CD4-positive, alpha-beta memory T cell (primary cell): Measurements from ENCODE around the gene FAAP20. TPM values are rescaled to one million over a fixed set of nuclear protein-coding genes. Genes with fewer than 3 reads are reported as not detected.

Experiments used
- CTCF ChIA-PET: fragments of 350-600 bp; sonication (Branson Sonifier 250); formaldehyde crosslinking; loops from one replicate; lab custom pipeline; 2021; ENCODE audit warnings: inconsistent platforms; ENCODE audit not compliant: partially characterized antibody; lab: Charles Lee
- POLR2A ChIA-PET: fragments of 350-600 bp; sonication (Branson Sonifier 250); formaldehyde crosslinking; loops from one replicate; lab custom pipeline; 2021; ENCODE audit not compliant: partially characterized antibody; lab: Charles Lee
- DNase-seq, 5 donors: peaks; one replicate each; pipeline versions ENCODE4 v3.0.0 to v3.0.0-alpha.2; 2020 to 2022; ENCODE audit warnings: mixed read lengths in 1 of 5
- H3K27ac ChIP-seq: one replicate; pipeline ENCODE4 v1.7.0; 2013; ENCODE audit warnings: low read depth, low read length
- H3K27me3 ChIP-seq: 2 replicates; pipeline ENCODE4 v1.7.0; 2013; ENCODE audit warnings: mild to moderate bottlenecking, low read length, moderate library complexity; ENCODE audit not compliant: insufficient read depth
- H3K36me3 ChIP-seq: 2 replicates; pipeline ENCODE4 v1.7.0; 2013; ENCODE audit warnings: mild to moderate bottlenecking, low read length, moderate library complexity; ENCODE audit not compliant: insufficient read depth
- H3K4me1 ChIP-seq: 2 replicates; pipeline ENCODE4 v1.7.0; 2013; ENCODE audit warnings: mild to moderate bottlenecking, low read length, moderate library complexity; ENCODE audit not compliant: insufficient read depth
- H3K4me3 ChIP-seq, 2 donors: one replicate each; pipeline ENCODE4 v1.7.0; 2013; ENCODE audit warnings: low read length in 2 of 2, mild to moderate bottlenecking in 1 of 2
- H3K9me3 ChIP-seq, 2 donors: one replicate each; pipeline ENCODE4 v1.7.0; 2013; ENCODE audit warnings: low read length in 2 of 2, control low read depth in 1 of 2; ENCODE audit not compliant: control insufficient read depth in 1 of 2
- H3K27ac Mint-ChIP-seq, 7 donors: one replicate each; pipeline ENCODE4 v1.8.0; 2020 to 2021; ENCODE audit warnings: mixed read lengths in 7 of 7, mild to moderate bottlenecking in 6 of 7, inconsistent platforms in 3 of 7, moderate library complexity in 3 of 7
- H3K27me3 Mint-ChIP-seq, 2 donors: one replicate each; pipeline ENCODE4 v1.8.0; 2020 to 2021; ENCODE audit warnings: mixed read lengths in 2 of 2
- H3K36me3 Mint-ChIP-seq, 2 donors: one replicate each; pipeline ENCODE4 v1.8.0; 2020 to 2021; ENCODE audit warnings: mixed read lengths in 2 of 2, inconsistent platforms in 1 of 2, mild to moderate bottlenecking in 1 of 2
- H3K4me1 Mint-ChIP-seq, 4 donors: one replicate each; pipeline ENCODE4 v1.8.0; 2020 to 2021; ENCODE audit warnings: mixed read lengths in 4 of 4, mild to moderate bottlenecking in 1 of 4
- H3K4me3 Mint-ChIP-seq, 8 donors: one replicate each; pipeline ENCODE4 v1.8.0; 2020 to 2021; ENCODE audit warnings: mixed read lengths in 8 of 8, mild to moderate bottlenecking in 7 of 8, moderate library complexity in 6 of 8, inconsistent platforms in 3 of 8
- H3K9me3 Mint-ChIP-seq, 8 donors: one replicate each; pipeline ENCODE4 v1.8.0; 2020 to 2021; ENCODE audit warnings: mixed read lengths in 8 of 8, mild to moderate bottlenecking in 5 of 8, inconsistent platforms in 3 of 8, moderate library complexity in 1 of 8
- intact Hi-C: fragments of 100-400 bp; cut with micrococcal nuclease; formaldehyde crosslinking; loops from one replicate; pipeline ENCODE4 v1.15.1; 2023
- polyA plus RNA-seq, 2 donors: library from polyadenylated mRNA; unstranded; fragments of 300-500 nt; fragmentation: Illumina TruSeq; gene quantifications; one replicate each; pipeline ENCODE4 v1.2.3, GENCODE V29; 2021
- total RNA-seq, 2 experiments: library from RNA; stranded (reverse); gene quantifications; one replicate each; pipeline ENCODE4 v1.2.3, GENCODE V29; 2021

The FAAP20 gene
- total and polyA plus RNA-seq, 4 experiments from 2014 or later: 38.4 to 58.9 (median 47.5) TPM

DNA sequence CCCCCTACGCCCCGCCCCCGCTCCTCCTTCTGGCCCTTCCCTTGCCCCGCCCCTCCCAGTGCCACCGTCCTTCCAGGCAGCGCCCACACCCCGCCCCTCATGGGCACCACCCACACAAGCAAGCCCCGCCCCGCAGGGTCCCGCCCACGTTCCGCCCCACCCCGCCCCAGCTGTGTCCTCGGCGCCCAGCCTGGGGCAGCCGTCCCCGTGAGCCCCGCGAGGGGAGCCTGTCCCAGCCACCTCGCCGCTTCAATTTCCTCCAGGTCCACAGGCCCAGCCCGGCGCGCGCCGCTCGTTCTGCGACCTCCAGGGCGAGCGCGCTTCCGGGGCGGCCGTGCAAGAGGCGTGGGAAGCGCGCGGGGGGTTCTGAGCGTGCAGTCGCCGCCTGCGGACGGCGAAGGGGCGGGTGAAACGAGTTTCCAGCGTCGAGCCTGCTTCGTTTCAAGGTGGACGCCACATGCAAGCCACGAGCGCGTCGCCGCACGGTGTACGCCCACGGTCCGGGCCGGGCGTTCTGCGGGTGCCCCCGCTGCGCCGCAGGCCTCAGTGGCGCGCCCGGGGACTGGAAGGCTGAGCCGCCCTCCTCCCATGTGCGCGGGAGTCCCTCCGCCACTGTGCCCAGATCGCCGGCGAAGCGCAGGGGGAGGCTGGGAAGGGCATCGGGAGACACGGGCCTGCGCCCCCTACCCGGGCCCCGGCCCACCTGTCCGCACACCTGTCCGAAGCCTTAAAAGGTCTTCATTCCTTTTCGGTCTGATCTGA lies 10.8 kb upstream of the FAAP20 start:
- H3K27ac Mint-ChIP-seq: peak overlapping the region in 3 of 7 donors; percentile 35 to 79 (median 62)
- POLR2A ChIA-PET: interaction anchor here (0.9 to 6.7 kb wide), 8 partner anchors 10 to 380 kb away, joined by 3 to 50 read pairs (median 6); partner anchors contain the start of genes FAAP20, MORN1, RER1 and SKI
- Histone ChIP-seq H3K9me3 (no peaks in the 10 kb centered on the region), H3K27me3 (no peaks in the 10 kb centered on the region), H3K36me3 (no peaks in the 10 kb centered on the region), H3K4me1 (peaks cover 26% of the 10 kb centered on the region), H3K27ac (peak overlapping the region; percentile 38), H3K4me3 (peak overlapping the region; percentile 6 to 47)
- intact Hi-C loops: loop anchor here (1.0 to 2.0 kb wide), 7 partner anchors 10 to 341 kb away; partner anchors contain the start of genes MORN1, RER1 and TMEM52
- DNase-seq: peak; percentile 90 to 95 (median 91)
- no peaks in the 10 kb centered on the region for H3K27me3 Mint-ChIP-seq
- H3K9me3 Mint-ChIP-seq: no peaks in the 10 kb centered on the region
- CTCF ChIA-PET: interaction anchor here (1.3 to 2.2 kb wide), 2 partner anchors 10 to 176 kb away, joined by 3 to 7 read pairs; partner anchors contain the start of gene FAAP20
- no peaks in the 10 kb centered on the region for H3K36me3 Mint-ChIP-seq
- peak overlapping the region; percentile 48 to 71 (median 68) for H3K4me3 Mint-ChIP-seq
- H3K4me1 Mint-ChIP-seq: peaks cover 0 to 15% (median 3%) of the 10 kb centered on the region in 4 donors

DNA sequence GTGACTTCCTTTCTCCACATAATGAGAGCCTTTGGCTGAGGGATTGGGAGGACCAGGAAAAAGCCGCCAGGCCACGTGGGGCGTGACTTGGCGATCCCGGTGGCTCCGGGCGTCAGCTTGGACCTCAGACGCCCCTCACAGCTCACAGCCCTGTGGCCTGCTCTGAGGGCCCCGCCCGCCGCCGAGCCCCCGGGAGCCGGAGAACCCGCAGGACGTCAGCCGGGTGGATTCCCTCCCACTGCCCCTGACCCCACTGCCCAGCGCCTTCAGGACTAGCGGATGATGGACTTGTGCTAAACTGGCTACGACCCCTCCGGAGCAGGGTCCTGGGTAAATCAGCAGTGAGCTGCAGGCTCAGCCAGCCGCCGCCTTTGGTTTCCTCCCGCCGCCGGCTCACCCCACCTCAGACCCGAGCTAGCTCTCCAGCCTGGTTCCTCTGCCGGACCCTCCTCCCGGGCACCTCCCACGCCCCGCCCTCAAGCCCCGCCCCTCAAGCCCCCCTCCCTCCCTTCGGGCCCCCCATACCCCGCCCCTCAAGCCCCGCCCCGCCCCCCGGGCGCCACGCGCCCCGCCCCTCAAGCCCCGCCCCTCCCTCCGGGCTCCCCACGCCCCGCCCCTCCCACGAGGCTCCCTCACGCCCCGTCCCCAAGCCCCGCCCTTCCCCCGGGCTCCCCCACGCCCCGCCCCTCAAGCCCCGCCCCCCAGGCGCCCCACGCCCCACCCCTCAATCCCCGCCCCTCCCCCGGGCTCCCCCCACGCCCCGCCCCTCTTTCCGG lies 10.0 kb upstream of the FAAP20 start:
- peaks cover 4 to 21% (median 4%) of the 10 kb centered on the region in 4 donors for H3K4me1 Mint-ChIP-seq
- CTCF ChIA-PET: interaction anchor here (2.2 kb wide), 1 partner anchor 10 kb away, joined by 7 read pairs; the partner anchor contains the start of gene FAAP20
- H3K27me3 Mint-ChIP-seq: no peaks in the 10 kb centered on the region
- peak overlapping the region in 2 of 7 donors; percentile 2 to 79 for H3K27ac Mint-ChIP-seq
- Histone ChIP-seq H3K9me3 (no peaks in the 10 kb centered on the region), H3K36me3 (no peaks in the 10 kb centered on the region), H3K27me3 (no peaks in the 10 kb centered on the region), H3K4me1 (peaks cover 33% of the 10 kb centered on the region), H3K27ac (peak overlapping the region; percentile 41), H3K4me3 (no peak overlapping the region)
- no peak for DNase-seq
- no peaks in the 10 kb centered on the region for H3K9me3 Mint-ChIP-seq
- H3K36me3 Mint-ChIP-seq: no peaks in the 10 kb centered on the region
- POLR2A ChIA-PET: interaction anchor here (0.9 to 6.7 kb wide), 8 partner anchors 10 to 381 kb away, joined by 3 to 50 read pairs (median 6); partner anchors contain the start of genes FAAP20, MORN1, RER1 and SKI
- peak overlapping the region in 2 of 8 donors; percentile 39 to 70 for H3K4me3 Mint-ChIP-seq
- intact Hi-C loops: loop anchor here (1.0 to 2.0 kb wide), 7 partner anchors 9 to 342 kb away; partner anchors contain the start of genes MORN1, RER1 and TMEM52

GRCh38 chr1:2203671-2204414 lies 9.3 kb upstream of the FAAP20 start:
- H3K27ac ChIP-seq: peak overlapping the region; percentile 41
- no peaks in the 10 kb centered on the region for H3K9me3 ChIP-seq
- intact Hi-C loops: loop anchor here (2.0 kb wide), 4 partner anchors 27 to 343 kb away; no protein-coding TSS in a partner anchor
- Mint-ChIP-seq H3K36me3 (no peaks in the 10 kb centered on the region), H3K4me3 (no peak overlapping the region), H3K27ac (peak overlapping the region in 2 of 7 donors; percentile 2 to 68), H3K4me1 (peaks cover 10 to 29% (median 11%) of the 10 kb centered on the region in 4 donors), H3K27me3 (no peaks in the 10 kb centered on the region), H3K9me3 (no peaks in the 10 kb centered on the region)
- ChIA-PET CTCF (interaction anchor here (2.2 to 2.4 kb wide), 2 partner anchors 9 to 177 kb away, joined by 7 to 9 read pairs; partner anchors contain the start of gene FAAP20), POLR2A (interaction anchor here (0.8 to 6.7 kb wide), 6 partner anchors 24 to 382 kb away, joined by 3 to 50 read pairs (median 4); partner anchors contain the start of genes PRXL2B and SKI)
- H3K4me3 ChIP-seq: no peak overlapping the region
- no peaks in the 10 kb centered on the region for H3K36me3 ChIP-seq
- no peaks in the 10 kb centered on the region for H3K27me3 ChIP-seq
- peaks cover 41% of the 10 kb centered on the region for H3K4me1 ChIP-seq
- no peak for DNase-seq

GRCh38 chr1:2202843-2203601 lies 8.4 kb upstream of the FAAP20 start:
- Mint-ChIP-seq H3K9me3 (no peaks in the 10 kb centered on the region), H3K27me3 (no peaks in the 10 kb centered on the region), H3K27ac (peak overlapping the region in 3 of 7 donors; percentile 10 to 68 (median 30)), H3K4me1 (peaks cover 10 to 37% (median 16%) of the 10 kb centered on the region in 4 donors), H3K4me3 (no peak overlapping the region), H3K36me3 (no peaks in the 10 kb centered on the region)
- no peak for DNase-seq
- Histone ChIP-seq H3K27me3 (no peaks in the 10 kb centered on the region), H3K36me3 (no peaks in the 10 kb centered on the region), H3K27ac (no peak overlapping the region), H3K4me1 (peaks cover 49% of the 10 kb centered on the region), H3K4me3 (no peak overlapping the region), H3K9me3 (no peaks in the 10 kb centered on the region)
- intact Hi-C loops: no loop called here
- ChIA-PET POLR2A (interaction anchor here (0.8 to 6.7 kb wide), 4 partner anchors 25 to 383 kb away, joined by 3 to 50 read pairs (median 6); partner anchors contain the start of genes PRXL2B and SKI), CTCF (interaction anchor here (1.2 to 2.4 kb wide), 3 partner anchors 8 to 178 kb away, joined by 4 to 9 read pairs (median 7); partner anchors contain the start of gene FAAP20)

DNA sequence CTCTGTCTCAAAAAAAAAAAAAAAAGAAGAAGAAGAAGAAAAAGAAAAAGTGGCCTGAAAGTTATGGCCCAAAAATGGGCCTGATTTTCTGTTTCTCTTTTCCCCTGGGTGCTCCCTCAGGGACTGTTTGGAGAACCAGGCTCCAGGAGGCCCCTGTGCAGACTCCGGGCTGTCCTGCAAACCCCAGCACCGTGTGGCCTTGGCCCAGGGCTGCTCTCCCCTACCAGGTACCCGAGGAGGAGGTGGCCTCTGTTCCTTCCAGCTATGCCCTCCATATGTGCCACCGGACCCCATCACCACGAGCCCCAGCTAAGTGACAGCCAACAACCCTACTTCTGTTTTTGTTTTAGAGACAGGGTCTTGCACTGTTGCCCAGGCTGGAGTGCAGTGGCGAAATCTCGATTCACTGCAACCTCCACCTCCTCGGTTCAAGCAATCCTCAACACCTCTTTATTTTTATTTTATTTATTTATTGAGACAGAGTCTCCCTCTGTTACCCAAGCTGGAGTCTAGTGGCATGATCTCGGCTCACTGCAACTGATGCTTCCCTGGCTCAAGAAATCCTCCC lies 7.5 kb upstream of the FAAP20 start:
- Histone ChIP-seq H3K9me3 (no peaks in the 10 kb centered on the region), H3K27ac (no peak overlapping the region), H3K4me1 (peaks cover 51% of the 10 kb centered on the region), H3K4me3 (no peak overlapping the region), H3K27me3 (no peaks in the 10 kb centered on the region), H3K36me3 (no peaks in the 10 kb centered on the region)
- H3K27me3 Mint-ChIP-seq: no peaks in the 10 kb centered on the region
- peak overlapping the region in 3 of 7 donors; percentile 30 to 80 (median 61) for H3K27ac Mint-ChIP-seq
- POLR2A ChIA-PET: interaction anchor here (1.4 to 1.7 kb wide), 2 partner anchors 32 to 53 kb away, joined by 3 to 6 read pairs; no protein-coding TSS in a partner anchor
- peaks cover 10 to 39% (median 17%) of the 10 kb centered on the region in 4 donors for H3K4me1 Mint-ChIP-seq
- peak overlapping the region in 1 of 8 donors; percentile 25 for H3K4me3 Mint-ChIP-seq
- CTCF ChIA-PET: interaction anchor here (0.7 to 2.4 kb wide), 6 partner anchors 28 to 1287 kb away, joined by 3 to 9 read pairs (median 4); no protein-coding TSS in a partner anchor
- no peaks in the 10 kb centered on the region for H3K36me3 Mint-ChIP-seq
- intact Hi-C loops: no loop called here
- H3K9me3 Mint-ChIP-seq: no peaks in the 10 kb centered on the region
- DNase-seq: no peak
